ENCODE data around the gene ST7.

ST7 gene

DNA sequence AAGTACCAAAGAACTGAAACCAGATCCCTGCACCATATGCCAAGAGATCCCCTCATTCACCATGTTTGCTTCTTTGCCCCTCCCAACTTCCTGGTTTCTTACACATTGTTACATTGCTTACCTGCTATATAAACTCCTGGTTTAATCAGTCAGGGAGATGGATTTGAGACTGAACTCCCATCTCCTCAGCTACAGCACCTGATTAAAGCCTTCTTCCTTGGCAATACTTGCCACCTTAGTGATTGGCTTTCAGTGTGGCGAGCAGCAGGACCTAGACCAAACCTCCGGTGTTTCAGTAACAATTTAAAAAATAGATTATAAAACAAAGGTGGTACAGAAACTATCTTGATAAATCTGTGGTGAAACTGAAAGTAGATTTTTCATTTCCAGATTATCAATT, 122.6 kb downstream of the ST7 start:
- TF ChIP-seq CSDC2 (CRISPR knock-in tag; IDR thresholded peaks at IDR 0.05): no peak
- no peak for TF ChIP-seq ZNF8 (CRISPR knock-in tag; IDR thresholded peaks at IDR 0.05)
- no peak for TF ChIP-seq ZFP30 (CRISPR knock-in tag; IDR thresholded peaks at IDR 0.05)
- no peak for TF ChIP-seq ISL1 (CRISPR knock-in tag; IDR thresholded peaks at IDR 0.05)
- TF ChIP-seq ARNTL (CRISPR knock-in tag; IDR thresholded peaks at IDR 0.05; ENCODE audit: borderline replicate concordance, low read depth): no peak
- TF ChIP-seq, protein P1, sequence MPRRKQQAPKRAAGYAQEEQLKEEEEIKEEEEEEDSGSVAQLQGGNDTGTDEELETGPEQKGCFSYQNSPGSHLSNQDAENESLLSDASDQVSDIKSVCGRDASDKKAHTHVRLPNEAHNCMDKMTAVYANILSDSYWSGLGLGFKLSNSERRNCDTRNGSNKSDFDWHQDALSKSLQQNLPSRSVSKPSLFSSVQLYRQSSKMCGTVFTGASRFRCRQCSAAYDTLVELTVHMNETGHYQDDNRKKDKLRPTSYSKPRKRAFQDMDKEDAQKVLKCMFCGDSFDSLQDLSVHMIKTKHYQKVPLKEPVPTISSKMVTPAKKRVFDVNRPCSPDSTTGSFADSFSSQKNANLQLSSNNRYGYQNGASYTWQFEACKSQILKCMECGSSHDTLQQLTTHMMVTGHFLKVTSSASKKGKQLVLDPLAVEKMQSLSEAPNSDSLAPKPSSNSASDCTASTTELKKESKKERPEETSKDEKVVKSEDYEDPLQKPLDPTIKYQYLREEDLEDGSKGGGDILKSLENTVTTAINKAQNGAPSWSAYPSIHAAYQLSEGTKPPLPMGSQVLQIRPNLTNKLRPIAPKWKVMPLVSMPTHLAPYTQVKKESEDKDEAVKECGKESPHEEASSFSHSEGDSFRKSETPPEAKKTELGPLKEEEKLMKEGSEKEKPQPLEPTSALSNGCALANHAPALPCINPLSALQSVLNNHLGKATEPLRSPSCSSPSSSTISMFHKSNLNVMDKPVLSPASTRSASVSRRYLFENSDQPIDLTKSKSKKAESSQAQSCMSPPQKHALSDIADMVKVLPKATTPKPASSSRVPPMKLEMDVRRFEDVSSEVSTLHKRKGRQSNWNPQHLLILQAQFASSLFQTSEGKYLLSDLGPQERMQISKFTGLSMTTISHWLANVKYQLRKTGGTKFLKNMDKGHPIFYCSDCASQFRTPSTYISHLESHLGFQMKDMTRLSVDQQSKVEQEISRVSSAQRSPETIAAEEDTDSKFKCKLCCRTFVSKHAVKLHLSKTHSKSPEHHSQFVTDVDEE (CRISPR knock-in tag; IDR thresholded peaks at IDR 0.05): no peak
- TF ChIP-seq, protein P2, sequence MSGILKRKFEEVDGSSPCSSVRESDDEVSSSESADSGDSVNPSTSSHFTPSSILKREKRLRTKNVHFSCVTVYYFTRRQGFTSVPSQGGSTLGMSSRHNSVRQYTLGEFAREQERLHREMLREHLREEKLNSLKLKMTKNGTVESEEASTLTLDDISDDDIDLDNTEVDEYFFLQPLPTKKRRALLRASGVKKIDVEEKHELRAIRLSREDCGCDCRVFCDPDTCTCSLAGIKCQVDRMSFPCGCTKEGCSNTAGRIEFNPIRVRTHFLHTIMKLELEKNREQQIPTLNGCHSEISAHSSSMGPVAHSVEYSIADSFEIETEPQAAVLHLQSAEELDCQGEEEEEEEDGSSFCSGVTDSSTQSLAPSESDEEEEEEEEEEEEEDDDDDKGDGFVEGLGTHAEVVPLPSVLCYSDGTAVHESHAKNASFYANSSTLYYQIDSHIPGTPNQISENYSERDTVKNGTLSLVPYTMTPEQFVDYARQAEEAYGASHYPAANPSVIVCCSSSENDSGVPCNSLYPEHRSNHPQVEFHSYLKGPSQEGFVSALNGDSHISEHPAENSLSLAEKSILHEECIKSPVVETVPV (CRISPR knock-in tag; IDR thresholded peaks at IDR 0.05): no peak
- TF ChIP-seq OSR1 (CRISPR knock-in tag; IDR thresholded peaks at IDR 0.05): no peak
- no peak for TF ChIP-seq ZC3H10 (CRISPR knock-in tag; IDR thresholded peaks at IDR 0.05)
- TF ChIP-seq, protein P3, sequence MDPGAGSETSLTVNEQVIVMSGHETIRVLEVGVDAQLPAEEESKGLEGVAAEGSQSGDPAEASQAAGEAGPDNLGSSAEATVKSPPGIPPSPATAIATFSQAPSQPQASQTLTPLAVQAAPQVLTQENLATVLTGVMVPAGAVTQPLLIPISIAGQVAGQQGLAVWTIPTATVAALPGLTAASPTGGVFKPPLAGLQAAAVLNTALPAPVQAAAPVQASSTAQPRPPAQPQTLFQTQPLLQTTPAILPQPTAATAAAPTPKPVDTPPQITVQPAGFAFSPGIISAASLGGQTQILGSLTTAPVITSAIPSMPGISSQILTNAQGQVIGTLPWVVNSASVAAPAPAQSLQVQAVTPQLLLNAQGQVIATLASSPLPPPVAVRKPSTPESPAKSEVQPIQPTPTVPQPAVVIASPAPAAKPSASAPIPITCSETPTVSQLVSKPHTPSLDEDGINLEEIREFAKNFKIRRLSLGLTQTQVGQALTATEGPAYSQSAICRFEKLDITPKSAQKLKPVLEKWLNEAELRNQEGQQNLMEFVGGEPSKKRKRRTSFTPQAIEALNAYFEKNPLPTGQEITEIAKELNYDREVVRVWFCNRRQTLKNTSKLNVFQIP (CRISPR knock-in tag; IDR thresholded peaks at IDR 0.05; ENCODE audit: borderline replicate concordance, low read depth): no peak
- no peak for ATAC-seq

DNA sequence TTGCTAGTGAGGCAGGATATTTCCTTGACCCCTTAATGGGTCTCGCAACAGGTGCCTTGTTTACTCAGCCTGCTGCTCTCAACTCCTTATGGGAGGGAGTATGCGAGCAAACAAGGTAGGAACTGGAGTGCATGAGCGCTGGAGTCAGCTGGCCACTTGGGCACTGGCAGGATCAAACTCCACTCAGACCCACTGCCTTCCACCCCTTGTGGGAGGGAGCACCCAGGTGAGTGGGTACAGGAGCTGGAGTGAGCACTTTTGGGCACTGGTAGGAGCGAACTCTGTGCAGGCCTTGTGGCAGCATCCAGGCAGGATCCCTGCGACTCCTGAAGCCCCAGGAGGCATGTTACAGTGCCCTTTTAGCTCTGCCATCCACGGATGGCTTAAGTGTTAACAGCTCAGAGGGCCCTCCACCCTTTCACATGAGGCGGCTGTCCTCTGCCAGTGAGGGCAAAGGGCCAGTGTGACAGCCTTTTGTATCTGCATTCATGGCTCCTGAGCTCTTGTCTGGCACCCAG, 123.2 kb downstream of the ST7 start:
- TF ChIP-seq ZFP30 (CRISPR knock-in tag; IDR thresholded peaks at IDR 0.05): no peak
- TF ChIP-seq, protein P4, sequence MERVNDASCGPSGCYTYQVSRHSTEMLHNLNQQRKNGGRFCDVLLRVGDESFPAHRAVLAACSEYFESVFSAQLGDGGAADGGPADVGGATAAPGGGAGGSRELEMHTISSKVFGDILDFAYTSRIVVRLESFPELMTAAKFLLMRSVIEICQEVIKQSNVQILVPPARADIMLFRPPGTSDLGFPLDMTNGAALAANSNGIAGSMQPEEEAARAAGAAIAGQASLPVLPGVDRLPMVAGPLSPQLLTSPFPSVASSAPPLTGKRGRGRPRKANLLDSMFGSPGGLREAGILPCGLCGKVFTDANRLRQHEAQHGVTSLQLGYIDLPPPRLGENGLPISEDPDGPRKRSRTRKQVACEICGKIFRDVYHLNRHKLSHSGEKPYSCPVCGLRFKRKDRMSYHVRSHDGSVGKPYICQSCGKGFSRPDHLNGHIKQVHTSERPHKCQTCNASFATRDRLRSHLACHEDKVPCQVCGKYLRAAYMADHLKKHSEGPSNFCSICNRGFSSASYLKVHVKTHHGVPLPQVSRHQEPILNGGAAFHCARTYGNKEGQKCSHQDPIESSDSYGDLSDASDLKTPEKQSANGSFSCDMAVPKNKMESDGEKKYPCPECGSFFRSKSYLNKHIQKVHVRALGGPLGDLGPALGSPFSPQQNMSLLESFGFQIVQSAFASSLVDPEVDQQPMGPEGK (CRISPR knock-in tag; IDR thresholded peaks at IDR 0.05; ENCODE audit: borderline replicate concordance): no peak
- TF ChIP-seq, protein P2 (CRISPR knock-in tag; IDR thresholded peaks at IDR 0.05): no peak
- no peak for TF ChIP-seq SNAI2 (CRISPR knock-in tag; IDR thresholded peaks at IDR 0.05)
- no peak for TF ChIP-seq ZNF565 (CRISPR knock-in tag; conservative IDR thresholded peaks at IDR 0.05; ENCODE audit: low read depth)
- no peak for TF ChIP-seq ESRRG (CRISPR knock-in tag; IDR thresholded peaks at IDR 0.05)
- no peak for TF ChIP-seq TOX (CRISPR knock-in tag; IDR thresholded peaks at IDR 0.05; ENCODE audit: borderline replicate concordance)
- TF ChIP-seq ZNF8 (CRISPR knock-in tag; IDR thresholded peaks at IDR 0.05): no peak
- TF ChIP-seq ISL1 (CRISPR knock-in tag; IDR thresholded peaks at IDR 0.05): no peak
- TF ChIP-seq OSR1 (CRISPR knock-in tag; IDR thresholded peaks at IDR 0.05): no peak
- no peak for TF ChIP-seq BACH2 (CRISPR knock-in tag; IDR thresholded peaks at IDR 0.05; ENCODE audit: borderline replicate concordance)
- ATAC-seq: no peak

DNA sequence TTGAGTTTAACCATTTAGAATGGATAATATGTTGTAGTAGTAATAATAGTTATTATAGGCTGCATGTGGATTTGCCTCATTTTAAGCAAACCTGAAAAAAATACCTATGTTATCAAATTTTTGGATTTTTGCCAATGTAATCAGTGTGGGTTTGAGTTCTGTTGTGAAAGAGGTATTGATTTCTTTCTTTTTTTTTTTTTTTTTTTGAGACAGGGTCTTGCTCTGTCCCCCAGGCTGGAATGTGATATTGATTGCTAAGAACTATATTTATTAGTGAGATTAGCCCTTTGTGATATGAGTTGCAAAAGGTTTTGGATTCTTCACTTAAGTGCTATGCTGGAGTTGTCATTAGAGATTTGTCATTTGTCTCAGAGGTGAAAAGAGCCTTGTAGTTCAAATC, 124.4 kb downstream of the ST7 start:
- TF ChIP-seq GLIS3 (CRISPR knock-in tag; IDR thresholded peaks at IDR 0.05): no peak
- TF ChIP-seq, protein P1 (CRISPR knock-in tag; IDR thresholded peaks at IDR 0.05): no peak
- TF ChIP-seq ESRRG (CRISPR knock-in tag; IDR thresholded peaks at IDR 0.05): no peak
- TF ChIP-seq ARNTL (CRISPR knock-in tag; IDR thresholded peaks at IDR 0.05; ENCODE audit: borderline replicate concordance, low read depth): no peak
- no peak for TF ChIP-seq PPARA (CRISPR knock-in tag; IDR thresholded peaks at IDR 0.05; ENCODE audit: borderline replicate concordance)
- TF ChIP-seq SNAI2 (CRISPR knock-in tag; IDR thresholded peaks at IDR 0.05): no peak
- no peak for ATAC-seq

Measured in SK-N-SH treated with all-trans-retinoic acid at 6 μM for 48 hours (cell line).